ENCODE results near the gene KHDC4.

The KHDC4 gene

GRCh38 chr1:155969377-155969791 is 35.2 kb upstream of the KHDC4 start:
- no peak for DNase-seq (ENCODE audit: low spot score)

- DNase-seq (ENCODE audit: low spot score): peak; percentile 96
These were observed 34.5 kb upstream of the KHDC4 start for GRCh38 chr1:155968670-155969069.

- no peak for DNase-seq (ENCODE audit: low spot score)
These were observed 33.8 kb upstream of the KHDC4 start for GRCh38 chr1:155968051-155968400.

GRCh38 chr1:155967341-155968050 is 33.3 kb upstream of the KHDC4 start:
- DNase-seq (ENCODE audit: low spot score): no peak

GRCh38 chr1:155966750-155967149 is 32.5 kb upstream of the KHDC4 start:
- DNase-seq (ENCODE audit: low spot score): no peak

- DNase-seq (ENCODE audit: low spot score): no peak
These were observed 31.9 kb upstream of the KHDC4 start for GRCh38 chr1:155966135-155966534.

GRCh38 chr1:155964193-155964592 is 30.0 kb upstream of the KHDC4 start:
- DNase-seq (ENCODE audit: low spot score): no peak

- no peak for DNase-seq (ENCODE audit: low spot score)
These were observed 28.5 kb upstream of the KHDC4 start for GRCh38 chr1:155962599-155963211.

- DNase-seq (ENCODE audit: low spot score): no peak
These were observed 27.7 kb upstream of the KHDC4 start for GRCh38 chr1:155961937-155962336.

GRCh38 chr1:155960081-155960745 is 26.0 kb upstream of the KHDC4 start:
- DNase-seq (ENCODE audit: low spot score): no peak

GRCh38 chr1:155957411-155957915 is 23.2 kb upstream of the KHDC4 start:
- DNase-seq (ENCODE audit: low spot score): no peak

- no peak for DNase-seq (ENCODE audit: low spot score)
These were observed 20.4 kb upstream of the KHDC4 start for GRCh38 chr1:155954645-155955044.

- no peak for DNase-seq (ENCODE audit: low spot score)
These were observed 18.3 kb upstream of the KHDC4 start for GRCh38 chr1:155952505-155952890.

GRCh38 chr1:155951753-155952504 is 17.7 kb upstream of the KHDC4 start:
- no peak for DNase-seq (ENCODE audit: low spot score)

GRCh38 chr1:155950829-155951228 is 16.6 kb upstream of the KHDC4 start:
- DNase-seq (ENCODE audit: low spot score): no peak

GRCh38 chr1:155947741-155948140 is 13.5 kb upstream of the KHDC4 start:
- DNase-seq (ENCODE audit: low spot score): no peak

GRCh38 chr1:155947292-155947691 is 13.1 kb upstream of the KHDC4 start:
- no peak for DNase-seq (ENCODE audit: low spot score)

- no peak for DNase-seq (ENCODE audit: low spot score)
These were observed 12.5 kb upstream of the KHDC4 start for GRCh38 chr1:155946633-155947219.

- no peak for DNase-seq (ENCODE audit: low spot score)
These were observed 10.2 kb upstream of the KHDC4 start for GRCh38 chr1:155944444-155944799.

GRCh38 chr1:155942578-155943141 is 8.4 kb upstream of the KHDC4 start:
- DNase-seq (ENCODE audit: low spot score): no peak

- no peak for DNase-seq (ENCODE audit: low spot score)
These were observed 7.8 kb upstream of the KHDC4 start for GRCh38 chr1:155941845-155942531.

Measured in putamen (tissue), 1 donor.